Measurements from ENCODE around the gene LORICRIN. TPM values are rescaled to one million over a fixed set of nuclear protein-coding genes. Genes with fewer than 3 reads are reported as not detected.
"Not testable (repeated sequence)": the region's sequence is repeated elsewhere in the genome, so short reads cannot be mapped to it uniquely, and the experiment has no call there.

The LORICRIN gene
- total and polyA plus RNA-seq, 7 donors = 0.06 TPM; not detected in 6

GRCh38 chr1:153217744-153218416 is 41.6 kb upstream of the LORICRIN start:
- Histone ChIP-seq H3K27ac (no peak overlapping the region), H3K27me3 (no peaks in the 10 kb centered on the region), H3K36me3 (no peaks in the 10 kb centered on the region), H3K9me3 (no peaks in the 10 kb centered on the region), H3K4me1 (no peaks in the 10 kb centered on the region), H3K4me3 (no peak overlapping the region)
- intact Hi-C loops (cut with DNase I) = no loop called here
- TF ChIP-seq CTCF (IDR thresholded peaks at IDR 0.05) = no peak
- TF ChIP-seq POLR2AphosphoS5 (IDR thresholded peaks at IDR 0.05) = no peak
- TF ChIP-seq POLR2A (IDR thresholded peaks at IDR 0.05) = no peak
- no peak for TF ChIP-seq EP300 (IDR thresholded peaks at IDR 0.05)
- 32 to 63% methylated on average over 2 of the region's 2 CpGs for WGBS, 2 donors
- DNase-seq = no peak

GRCh38 chr1:153220606-153221303 is 38.7 kb upstream of the LORICRIN start:
- intact Hi-C loops (cut with DNase I) = loop anchor here (5.0 to 10.0 kb wide), 2 partner anchors 348 to 566 kb away; no protein-coding TSS in a partner anchor
- Histone ChIP-seq H3K4me1 (no peaks in the 10 kb centered on the region), H3K27me3 (no peaks in the 10 kb centered on the region), H3K4me3 (no peak overlapping the region), H3K9me3 (no peaks in the 10 kb centered on the region), H3K36me3 (no peaks in the 10 kb centered on the region), H3K27ac (no peak overlapping the region)
- 50 to 52% methylated on average over 6 of the region's 6 CpGs for WGBS, 2 donors
- DNase-seq = no peak
- TF ChIP-seq POLR2AphosphoS5 (IDR thresholded peaks at IDR 0.05) (no peak), CTCF (IDR thresholded peaks at IDR 0.05) (no peak), EP300 (IDR thresholded peaks at IDR 0.05) (no peak), POLR2A (IDR thresholded peaks at IDR 0.05) (no peak)

GRCh38 chr1:153223040-153223891 is 36.2 kb upstream of the LORICRIN start:
- H3K9me3 ChIP-seq, H3K27me3 ChIP-seq, H3K4me3 ChIP-seq, H3K4me1 ChIP-seq, H3K27ac ChIP-seq, H3K36me3 ChIP-seq: not testable (repeated sequence)
- DNase-seq = peak; percentile 73
- 43 to 50% methylated on average over 16 of the region's 16 CpGs for WGBS, 2 donors
- TF ChIP-seq CTCF (IDR thresholded peaks at IDR 0.05) = peak in 3 of 4 experiments; percentile 45 to 66 (median 48)
- intact Hi-C loops (cut with DNase I) = loop anchor here (5.0 to 10.0 kb wide), 2 partner anchors 351 to 568 kb away; no protein-coding TSS in a partner anchor

GRCh38 chr1:153227810-153228209 is 31.7 kb upstream of the LORICRIN start:
- intact Hi-C loops (cut with DNase I) = loop anchor here (10.0 kb wide), 1 partner anchor 573 kb away; no protein-coding TSS in a partner anchor
- Histone ChIP-seq H3K9me3 (no peaks in the 10 kb centered on the region), H3K4me3 (no peak overlapping the region), H3K4me1 (no peaks in the 10 kb centered on the region), H3K27ac (no peak overlapping the region), H3K27me3 (no peaks in the 10 kb centered on the region), H3K36me3 (no peaks in the 10 kb centered on the region)
- TF ChIP-seq EP300 (IDR thresholded peaks at IDR 0.05) (no peak), POLR2A (IDR thresholded peaks at IDR 0.05) (no peak), CTCF (IDR thresholded peaks at IDR 0.05) (no peak), POLR2AphosphoS5 (IDR thresholded peaks at IDR 0.05) (no peak)
- WGBS, 2 donors = 50 to 69% methylated on average over 2 of the region's 2 CpGs
- no peak for DNase-seq
